Neutrophil (primary cell): ENCODE data around the gene ANKRD31.
"Not testable (repeated sequence)": the region's sequence is repeated elsewhere in the genome, so short reads cannot be mapped to it uniquely, and the experiment has no call there.

Experiments used
- H3K27ac ChIP-seq: fragments of 200-600 bp; sonication (generic); 2 replicates; pipeline ENCODE4 v1.5.1; 2016; ENCODE audit warnings: mild to moderate bottlenecking, moderate library complexity
- H3K27me3 ChIP-seq: fragments of 200-600 bp; sonication (generic); 2 replicates; pipeline ENCODE4 v1.6.0; 2016; ENCODE audit warnings: mild to moderate bottlenecking
- H3K36me3 ChIP-seq: fragments of 200-600 bp; sonication (generic); 2 replicates; pipeline ENCODE4 v1.5.1; 2017
- H3K4me1 ChIP-seq, 2 experiments: fragments of 200-600 bp in 1 of 2; sonication (generic) in 1 of 2; 1 replicate in 1 of 2; 2 replicates in 1 of 2; pipeline versions ENCODE4 v1.5.1 to v1.6.1; 2013 to 2016; ENCODE audit warnings: low read depth in 1 of 2, low read length in 1 of 2, mild to moderate bottlenecking in 1 of 2, moderate library complexity in 1 of 2; ENCODE audit not compliant: control insufficient read depth in 1 of 2, insufficient read depth in 1 of 2
- H3K4me3 ChIP-seq, 2 experiments: fragments of 200-600 bp in 1 of 2; sonication (generic) in 1 of 2; 1 replicate in 1 of 2; 2 replicates in 1 of 2; pipeline ENCODE4 v1.5.1; 2013 to 2016; ENCODE audit warnings: low read depth in 1 of 2, low read length in 1 of 2, mild to moderate bottlenecking in 1 of 2, moderate library complexity in 1 of 2
- H3K9me3 ChIP-seq: fragments of 200-600 bp; sonication (generic); 2 replicates; pipeline ENCODE4 v1.5.1; 2016
- TF ChIP-seq, protein P1 (sequence below): fragments of 200-600 bp; sonication (generic); IDR thresholded peaks from 2 replicates; pipeline ENCODE4 v1.5.1; 2016; ENCODE audit warnings: antibody characterized with exemption

Gene ANKRD31

DNA sequence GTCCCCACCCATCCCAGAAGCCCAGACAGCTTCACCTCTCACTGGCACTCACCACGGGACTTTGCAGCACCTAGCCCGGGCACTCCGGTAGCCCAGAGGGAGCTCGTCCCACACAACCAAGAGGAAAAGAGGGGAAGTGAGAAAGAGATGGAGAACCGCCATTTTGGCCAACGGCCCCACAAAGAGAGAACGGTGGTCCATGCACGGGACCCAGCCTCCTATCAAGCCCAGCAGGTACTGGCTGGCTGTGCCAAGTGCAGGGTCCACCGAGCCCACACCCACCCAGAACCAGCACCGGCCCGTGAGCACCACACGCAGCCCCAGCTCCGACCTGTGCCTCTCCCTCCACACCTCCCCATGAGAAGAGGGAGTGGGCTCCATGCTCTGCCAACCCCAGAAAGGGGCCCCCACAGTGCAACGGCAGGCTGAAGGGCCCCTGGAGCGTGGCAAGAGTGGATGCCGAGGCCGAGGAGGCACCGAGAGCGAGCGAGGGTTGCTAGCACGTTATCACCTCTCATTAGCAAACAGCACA, 105.8 kb downstream of the ANKRD31 start:
- H3K4me3 ChIP-seq: no peak overlapping the region
- TF ChIP-seq, protein P1, sequence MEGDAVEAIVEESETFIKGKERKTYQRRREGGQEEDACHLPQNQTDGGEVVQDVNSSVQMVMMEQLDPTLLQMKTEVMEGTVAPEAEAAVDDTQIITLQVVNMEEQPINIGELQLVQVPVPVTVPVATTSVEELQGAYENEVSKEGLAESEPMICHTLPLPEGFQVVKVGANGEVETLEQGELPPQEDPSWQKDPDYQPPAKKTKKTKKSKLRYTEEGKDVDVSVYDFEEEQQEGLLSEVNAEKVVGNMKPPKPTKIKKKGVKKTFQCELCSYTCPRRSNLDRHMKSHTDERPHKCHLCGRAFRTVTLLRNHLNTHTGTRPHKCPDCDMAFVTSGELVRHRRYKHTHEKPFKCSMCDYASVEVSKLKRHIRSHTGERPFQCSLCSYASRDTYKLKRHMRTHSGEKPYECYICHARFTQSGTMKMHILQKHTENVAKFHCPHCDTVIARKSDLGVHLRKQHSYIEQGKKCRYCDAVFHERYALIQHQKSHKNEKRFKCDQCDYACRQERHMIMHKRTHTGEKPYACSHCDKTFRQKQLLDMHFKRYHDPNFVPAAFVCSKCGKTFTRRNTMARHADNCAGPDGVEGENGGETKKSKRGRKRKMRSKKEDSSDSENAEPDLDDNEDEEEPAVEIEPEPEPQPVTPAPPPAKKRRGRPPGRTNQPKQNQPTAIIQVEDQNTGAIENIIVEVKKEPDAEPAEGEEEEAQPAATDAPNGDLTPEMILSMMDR: no peak
- H3K27ac ChIP-seq: no peak overlapping the region
- no peaks in the 10 kb centered on the region for H3K27me3 ChIP-seq
- no peaks in the 10 kb centered on the region for H3K36me3 ChIP-seq
- no peaks in the 10 kb centered on the region for H3K9me3 ChIP-seq
- H3K4me1 ChIP-seq: no peaks in the 10 kb centered on the region

DNA sequence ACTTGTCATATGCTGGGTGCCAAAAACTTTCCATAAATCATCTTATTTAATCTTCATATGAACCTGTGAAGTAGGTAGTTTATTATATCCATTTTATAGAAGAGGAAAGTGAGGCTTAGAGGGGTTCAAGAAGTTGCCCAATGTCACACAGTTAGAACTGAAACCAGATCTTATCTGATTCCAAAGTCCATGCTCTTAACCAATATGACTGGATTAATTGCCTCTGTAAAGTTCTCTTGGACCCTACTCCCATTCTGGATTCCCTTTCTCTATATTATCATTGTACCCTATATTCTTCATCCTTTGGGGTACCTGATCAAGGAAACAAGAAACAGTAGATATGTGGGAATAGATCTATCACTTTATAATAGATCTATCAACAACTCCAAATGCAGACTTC, 119.8 kb downstream of the ANKRD31 start:
- H3K27ac ChIP-seq: no peak overlapping the region

DNA sequence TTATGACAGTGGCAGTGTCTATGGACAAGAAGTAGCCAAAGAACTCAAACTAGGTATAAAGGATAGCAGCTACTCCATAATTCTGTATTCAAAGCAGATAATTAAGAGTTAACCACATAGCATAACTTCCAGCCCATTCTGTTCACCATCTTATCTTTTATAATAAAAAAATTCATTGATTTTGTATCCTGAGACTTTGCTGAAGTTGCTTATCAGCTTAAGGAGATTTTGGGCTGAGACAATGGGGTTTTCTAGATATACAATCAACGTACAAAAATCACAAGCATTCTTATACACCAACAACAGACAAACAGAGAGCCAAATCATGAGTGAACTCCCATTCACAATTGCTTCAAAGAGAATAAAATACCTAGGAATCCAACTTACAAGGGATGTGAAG, 122.4 kb downstream of the ANKRD31 start:
- not testable (repeated sequence) for H3K4me1 ChIP-seq, H3K27ac ChIP-seq, H3K9me3 ChIP-seq, H3K4me3 ChIP-seq, H3K36me3 ChIP-seq, H3K27me3 ChIP-seq

More for the DNA sequence above, 119.8 kb downstream of the ANKRD31 start:
- TF ChIP-seq, protein P1: no peak
- H3K27me3 ChIP-seq: no peaks in the 10 kb centered on the region
- no peaks in the 10 kb centered on the region for H3K4me1 ChIP-seq
- H3K4me3 ChIP-seq: no peak overlapping the region
- H3K9me3 ChIP-seq: no peaks in the 10 kb centered on the region
- no peaks in the 10 kb centered on the region for H3K36me3 ChIP-seq

DNA sequence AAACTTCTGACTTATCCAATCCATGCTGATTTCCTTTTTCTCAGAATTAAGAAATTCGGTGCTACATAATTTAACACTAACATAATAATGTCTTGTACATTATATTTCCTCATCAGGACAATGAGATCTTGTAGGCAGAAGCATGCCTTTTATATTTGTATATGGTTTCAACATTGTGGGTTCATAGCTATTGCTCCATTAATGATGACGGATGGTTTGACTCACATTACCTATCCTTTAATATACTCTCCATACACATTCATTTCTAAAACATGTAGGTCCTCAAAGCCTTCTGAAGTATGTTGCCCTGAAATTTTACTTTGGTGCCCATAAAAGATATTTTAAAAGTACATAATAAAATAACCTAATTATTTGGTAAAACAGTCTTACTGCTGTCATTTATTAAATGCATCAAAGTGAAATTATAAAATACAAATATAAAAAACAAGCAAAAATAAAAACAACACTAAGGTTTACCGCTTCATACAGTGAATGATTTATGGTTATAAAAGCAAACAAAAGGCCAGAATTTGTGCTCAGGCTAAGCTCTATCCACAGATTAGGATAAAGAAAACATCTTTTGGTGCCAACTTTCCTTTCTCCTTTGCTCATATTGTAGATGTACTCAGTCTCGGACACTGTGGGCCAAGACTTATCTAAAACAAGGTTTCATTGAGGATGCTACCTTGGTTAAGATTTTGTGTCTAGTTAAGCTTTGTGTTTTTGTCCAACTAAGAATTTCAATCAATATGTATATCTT, 123.1 kb downstream of the ANKRD31 start:
- Histone ChIP-seq H3K27me3 (no peaks in the 10 kb centered on the region), H3K9me3 (no peaks in the 10 kb centered on the region), H3K4me1 (no peaks in the 10 kb centered on the region), H3K4me3 (no peak overlapping the region), H3K36me3 (no peaks in the 10 kb centered on the region), H3K27ac (no peak overlapping the region)
- TF ChIP-seq, protein P1: no peak

DNA sequence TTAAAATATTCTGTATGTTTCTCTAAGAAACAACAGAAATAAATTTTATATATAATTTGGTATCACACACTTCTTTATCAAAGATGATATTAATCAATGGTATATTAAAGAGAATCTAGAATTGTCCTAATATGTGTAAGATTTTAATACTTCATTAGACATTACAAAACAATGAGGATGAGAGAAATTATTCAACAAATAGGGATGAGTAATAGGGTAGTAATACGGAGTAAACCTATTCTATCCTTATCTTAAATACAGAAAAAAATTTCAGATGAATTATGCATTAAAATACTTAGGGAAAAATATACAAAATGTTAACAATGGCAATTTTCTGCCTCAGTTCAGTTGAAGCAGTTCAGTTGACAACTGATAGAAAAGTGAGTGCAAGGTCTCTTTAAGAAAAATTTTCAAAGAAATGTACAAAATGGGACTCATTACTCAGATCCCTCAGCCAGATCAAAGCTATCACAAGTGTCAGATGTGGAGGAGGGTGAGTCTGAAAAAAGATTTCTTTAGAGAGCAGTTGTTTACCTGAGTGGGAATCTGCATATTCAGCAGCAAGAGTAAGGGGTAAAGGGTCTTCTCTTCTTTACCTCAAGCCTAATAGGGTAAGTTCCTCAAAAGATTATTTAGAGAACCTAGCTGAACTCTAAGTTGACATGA, 127.6 kb downstream of the ANKRD31 start:
- no peaks in the 10 kb centered on the region for H3K27me3 ChIP-seq
- TF ChIP-seq, protein P1: no peak

DNA sequence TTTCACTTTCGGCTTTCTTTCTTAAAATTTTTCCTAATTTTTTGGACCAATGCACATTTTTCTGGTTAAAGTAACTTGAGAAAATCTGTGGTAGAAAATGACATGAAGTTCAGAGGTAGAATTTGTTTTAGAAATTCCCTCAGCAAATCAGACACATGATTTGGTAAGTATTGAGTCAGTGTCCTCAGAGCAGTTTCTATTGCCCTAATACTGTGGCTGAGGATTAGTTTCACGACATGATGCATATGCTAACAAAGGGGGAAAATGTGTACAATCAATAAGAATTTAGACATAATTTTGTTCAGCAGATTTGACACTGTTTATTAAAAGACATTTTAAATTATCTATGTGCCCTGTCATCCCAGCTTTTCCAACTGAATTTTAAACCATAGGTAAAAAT, 128.2 kb downstream of the ANKRD31 start:
- Histone ChIP-seq H3K27ac (no peak overlapping the region), H3K4me3 (no peak overlapping the region), H3K36me3 (no peaks in the 10 kb centered on the region), H3K4me1 (no peaks in the 10 kb centered on the region), H3K9me3 (no peaks in the 10 kb centered on the region), H3K27me3 (no peaks in the 10 kb centered on the region)
- TF ChIP-seq, protein P1: no peak

More for the DNA sequence above, 127.6 kb downstream of the ANKRD31 start:
- no peak overlapping the region for H3K27ac ChIP-seq
- H3K9me3 ChIP-seq: no peaks in the 10 kb centered on the region
- H3K36me3 ChIP-seq: no peaks in the 10 kb centered on the region
- H3K4me3 ChIP-seq: no peak overlapping the region
- H3K4me1 ChIP-seq: no peaks in the 10 kb centered on the region

DNA sequence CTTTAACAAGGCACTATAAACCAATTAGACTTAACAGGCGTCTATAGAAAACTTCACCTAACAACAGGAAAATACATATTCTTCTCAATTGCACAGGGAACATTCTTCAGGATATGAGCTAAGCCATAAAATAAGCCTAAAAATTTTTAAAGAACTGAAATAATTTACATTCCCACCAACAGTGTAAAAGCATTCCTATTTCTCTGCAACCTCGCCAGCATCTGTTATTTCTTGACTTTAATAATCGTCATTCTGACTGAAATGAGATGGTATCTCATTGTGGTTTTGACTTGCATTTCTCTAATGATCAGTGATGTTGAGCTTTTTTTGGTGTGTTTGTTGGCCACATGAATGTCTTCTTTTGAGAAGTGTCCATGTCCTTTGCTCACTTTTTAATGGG, 140.7 kb downstream of the ANKRD31 start:
- H3K4me1 ChIP-seq, H3K36me3 ChIP-seq, H3K27ac ChIP-seq, H3K9me3 ChIP-seq, H3K27me3 ChIP-seq, H3K4me3 ChIP-seq: not testable (repeated sequence)
